Activated CD4-positive, CD25-positive, alpha-beta regulatory T cell treated with anti-CD3 and anti-CD28 coated beads, Interleukin-2, amount 50 U/mL, for 72 hours (primary cell): ENCODE results near the gene BRDT.

Experiments
- DNase-seq: peaks from one replicate; pipeline ENCODE4 v3.0.0; 2021

The BRDT gene

GRCh38 chr1:91949356-91949699, at the start of gene BRDT:
TSS of gene BRDT (plus strand) at chr1:91949401. CDS start at chr1:91962755, 13,354 bp downstream.
- DNase-seq, result no peak

DNA sequence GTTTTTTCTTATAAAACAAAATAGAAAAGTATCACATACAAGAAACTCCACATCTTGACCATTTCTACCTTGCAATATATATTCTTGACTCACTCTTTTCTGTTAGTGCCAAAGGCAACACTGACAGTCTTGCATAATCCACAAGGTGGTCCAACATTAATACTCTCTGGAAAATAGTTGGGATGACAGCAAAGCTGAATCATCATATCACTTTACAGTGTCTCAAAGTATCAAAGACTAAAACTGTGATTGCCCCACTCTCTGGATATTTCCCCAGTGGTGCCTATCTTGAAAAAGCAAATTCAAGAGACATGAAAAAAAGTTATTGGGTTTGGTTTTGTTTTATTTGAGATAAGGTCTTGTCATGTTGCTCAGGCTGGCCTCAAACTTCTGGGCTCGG, 48.6 kb upstream of the BRDT start:
- DNase-seq, result no peak

DNA sequence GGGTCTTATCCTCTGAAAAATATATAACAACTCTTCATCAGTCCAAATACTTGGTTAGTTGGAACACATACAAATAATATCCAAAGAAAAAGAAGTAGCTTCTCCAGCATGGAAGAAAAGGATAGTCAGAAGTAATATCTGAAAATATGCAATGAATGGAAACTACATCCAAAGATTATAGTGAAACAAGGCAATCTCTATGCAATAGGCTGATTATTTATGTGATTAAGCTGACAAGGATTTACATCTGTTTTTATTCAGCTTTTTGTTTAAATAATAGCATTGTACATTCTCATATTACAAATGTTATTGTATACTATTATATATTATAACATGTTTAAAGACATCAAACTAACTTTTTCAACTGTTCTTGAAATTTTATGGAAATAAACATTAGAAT, 48.0 kb upstream of the BRDT start:
- DNase-seq, result no peak

DNA sequence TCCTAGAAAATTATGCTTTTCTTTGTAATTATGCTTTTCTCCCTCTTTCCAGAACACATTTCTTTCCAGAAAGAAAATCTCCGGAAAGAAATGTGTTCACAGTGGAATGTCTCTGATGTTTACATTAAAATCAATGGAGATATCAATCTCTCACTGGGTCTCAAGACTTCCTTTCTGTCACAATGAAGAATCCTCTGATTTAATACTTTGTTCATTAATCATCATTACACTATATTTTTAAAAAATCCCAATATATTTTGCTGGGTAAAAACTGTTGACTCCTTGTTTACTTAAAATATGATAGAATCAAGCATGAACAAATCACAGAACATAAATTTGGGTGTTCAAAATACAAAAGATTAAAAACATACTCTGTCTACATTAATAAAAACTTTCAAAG, 36.9 kb upstream of the BRDT start:
- DNase-seq, result no peak

GRCh38 chr1:91913018-91913417, 36.2 kb upstream of the BRDT start:
- no peak for DNase-seq

- no peak for DNase-seq
These were observed 33.2 kb upstream of the BRDT start for GRCh38 chr1:91916046-91916445.

GRCh38 chr1:91916811-91917460, 32.3 kb upstream of the BRDT start:
- DNase-seq, result no peak

DNA sequence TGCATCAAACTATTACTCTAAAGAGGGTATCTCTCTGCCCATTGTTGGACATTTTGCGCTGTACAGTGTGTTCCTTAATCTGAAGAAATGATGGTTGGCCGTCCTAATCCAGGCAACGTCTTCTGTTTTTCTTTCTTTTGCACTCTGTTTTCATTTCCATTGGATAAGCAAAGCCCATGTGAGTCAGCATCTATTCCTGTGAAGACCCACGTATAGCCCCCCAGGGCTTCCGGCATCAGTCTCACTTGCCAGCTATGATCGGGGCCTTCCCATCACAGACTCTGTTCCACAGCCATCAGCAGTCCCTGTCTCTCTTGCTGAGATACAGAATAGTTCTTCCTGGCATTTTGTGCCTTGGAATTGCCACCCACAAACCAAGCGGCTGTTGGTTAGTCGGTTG, 29.2 kb upstream of the BRDT start:
- no peak for DNase-seq

- DNase-seq, result no peak
These were observed 25.1 kb upstream of the BRDT start for GRCh38 chr1:91924146-91924545.

DNA sequence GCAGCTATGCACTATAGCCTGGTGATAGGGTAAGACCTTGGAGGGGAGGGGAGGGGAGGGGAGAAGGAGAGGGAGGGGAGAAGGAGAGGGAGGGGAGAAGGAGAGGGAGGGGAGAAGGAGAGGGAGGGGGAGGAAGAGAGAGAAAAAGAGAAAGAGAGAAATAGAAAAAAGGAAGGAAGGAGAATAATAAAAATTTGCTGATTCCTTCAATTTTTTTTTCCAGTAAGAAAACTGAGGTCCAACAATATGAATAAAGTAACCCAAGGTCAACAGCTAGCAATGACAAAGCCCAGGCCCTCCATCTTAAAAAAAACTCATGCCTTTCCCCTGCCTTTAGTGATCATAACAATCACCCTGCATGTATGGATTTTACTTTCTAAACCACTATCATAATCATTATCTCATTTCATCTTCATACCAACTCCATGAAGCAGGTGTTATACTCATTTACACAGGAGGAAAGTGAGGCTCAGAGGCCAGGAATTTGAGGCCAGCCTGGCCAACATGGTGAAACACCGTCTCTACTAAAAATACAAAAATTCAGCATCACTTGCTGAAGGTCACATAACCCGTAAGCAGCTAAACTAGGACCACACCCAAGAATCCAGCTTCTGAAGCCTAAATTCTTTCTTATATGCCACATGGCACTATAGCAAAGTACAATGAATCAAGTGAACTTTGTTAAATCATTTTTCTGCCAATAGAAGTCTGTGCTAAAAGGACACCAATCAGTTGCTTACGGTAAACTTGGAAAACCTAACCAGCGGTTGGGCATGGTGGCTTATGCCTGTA, 23.4 kb upstream of the BRDT start:
- no peak for DNase-seq

DNA sequence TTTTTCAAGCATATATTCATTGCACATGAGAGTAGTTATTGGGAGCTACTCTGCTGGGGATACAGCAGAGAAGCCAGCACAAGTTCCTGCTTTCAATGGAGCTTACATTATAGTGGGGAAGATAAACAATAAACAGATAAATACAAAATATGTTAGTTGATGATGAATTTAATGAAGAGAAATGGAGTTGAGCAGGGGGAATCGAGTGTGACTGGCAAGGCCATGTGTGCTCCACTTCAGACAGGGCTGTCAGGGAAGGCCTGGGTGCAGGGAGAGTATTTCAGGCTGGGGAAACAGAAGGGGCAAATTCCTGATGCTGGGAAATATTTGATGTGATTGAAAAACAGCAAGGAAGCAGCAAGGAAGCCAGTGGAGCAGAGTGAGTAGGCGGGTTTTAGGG, 21.2 kb upstream of the BRDT start:
- no peak for DNase-seq

- no peak for DNase-seq
These were observed 20.0 kb upstream of the BRDT start for GRCh38 chr1:91929250-91929649.

- DNase-seq, result no peak
These were observed 11.6 kb upstream of the BRDT start for GRCh38 chr1:91937613-91938012.

- no peak for DNase-seq
These were observed 8.7 kb upstream of the BRDT start for GRCh38 chr1:91940496-91940895.

DNA sequence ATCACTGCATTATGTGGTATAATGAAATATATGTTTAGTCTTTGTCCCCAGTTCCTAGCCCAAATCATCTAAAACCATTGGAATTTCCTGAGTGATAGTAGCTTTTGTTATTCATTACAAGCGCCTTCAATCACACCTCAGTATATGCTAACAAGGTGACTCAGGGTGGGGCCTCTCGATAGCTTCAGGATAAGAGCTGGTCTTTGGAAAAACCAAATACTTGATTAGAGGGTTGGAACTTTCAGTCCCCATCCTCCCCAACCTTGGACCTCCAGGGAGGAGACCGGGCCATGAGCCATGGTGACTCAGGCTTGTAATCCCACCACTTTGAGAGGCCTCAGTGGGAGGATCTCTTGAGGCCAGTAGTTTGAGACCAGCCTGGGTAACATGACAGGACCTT, 5.1 kb upstream of the BRDT start:
- no peak for DNase-seq

DNA sequence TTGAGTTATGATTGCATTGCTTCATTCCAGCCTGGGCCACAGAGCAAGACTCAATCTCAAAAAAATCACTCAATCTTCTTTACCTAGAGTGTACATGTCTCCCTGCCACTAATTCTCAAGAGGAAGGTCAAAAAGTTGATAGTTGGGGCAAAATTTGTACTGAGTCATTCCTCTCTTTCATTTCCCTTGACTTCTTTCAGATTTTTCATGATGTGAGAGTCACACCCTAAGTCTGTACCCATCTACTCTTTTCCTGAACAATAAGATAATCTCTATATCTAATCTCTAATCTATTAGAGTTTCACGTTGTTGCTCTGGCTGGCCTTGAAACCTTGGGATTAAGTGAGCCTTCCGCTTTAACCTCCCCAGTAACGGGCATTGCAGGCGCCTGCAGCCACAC, 1.1 kb upstream of the BRDT start:
- DNase-seq, result no peak

DNA sequence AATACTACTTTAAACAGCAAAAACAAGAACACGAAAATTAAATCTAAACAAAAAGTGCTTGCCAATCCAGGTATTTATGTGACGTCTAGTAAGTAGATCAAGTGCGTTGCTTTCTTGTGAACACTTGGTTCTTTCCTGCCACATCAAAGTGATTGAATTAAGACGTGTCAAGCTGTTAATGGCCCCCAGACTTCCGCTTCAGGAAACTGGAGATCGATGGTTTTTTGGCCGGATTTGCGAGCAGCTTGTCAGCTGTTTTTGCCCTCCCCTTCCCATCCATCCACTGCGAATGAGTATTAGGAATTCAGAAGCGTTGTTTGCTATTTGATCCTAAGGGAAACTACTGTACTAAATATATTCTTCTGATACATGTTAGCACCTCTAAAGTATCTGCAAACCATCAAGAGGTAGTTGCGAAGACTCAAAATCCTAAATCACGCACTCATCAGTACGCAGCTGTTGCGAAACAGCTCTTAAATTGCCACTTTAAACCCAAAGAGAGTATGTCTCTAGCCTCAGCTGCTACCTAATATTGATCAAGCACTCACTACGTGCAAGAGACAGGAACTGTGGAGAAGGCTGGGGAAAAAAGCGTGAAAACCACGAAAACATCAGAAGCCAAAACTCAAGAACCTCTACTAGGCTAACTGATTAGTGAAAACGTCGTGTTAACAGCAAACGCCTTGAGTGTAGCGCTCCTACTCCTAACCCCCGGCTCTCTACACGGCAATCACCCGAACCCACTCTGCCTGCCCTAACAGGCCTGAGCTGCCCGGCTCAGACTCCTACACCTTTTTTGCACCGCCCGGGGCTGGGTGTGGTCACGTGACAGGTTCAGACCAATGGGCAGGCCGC, 473 bp upstream of the BRDT start:
- no peak for DNase-seq

DNA sequence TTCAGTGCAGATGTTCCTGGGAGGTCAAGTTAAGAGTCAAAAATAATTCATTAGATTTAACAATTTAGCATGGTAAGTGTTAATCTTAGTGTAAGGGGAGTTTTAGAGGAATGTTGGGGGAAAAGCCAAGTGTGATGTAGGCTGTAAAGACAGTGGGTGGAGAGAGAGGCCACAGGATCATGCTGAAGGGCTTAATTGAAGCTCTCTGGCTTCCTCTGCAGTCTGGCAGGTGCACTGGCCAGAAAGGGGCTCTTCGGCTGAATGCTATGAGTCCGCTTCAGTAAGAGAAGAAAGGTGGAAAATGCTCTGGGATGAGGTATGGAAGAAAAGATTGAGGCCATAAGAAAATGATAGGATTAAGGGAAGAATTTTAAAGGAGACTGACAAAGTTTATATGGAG, 3.0 kb downstream of the BRDT start:
- DNase-seq, result no peak

DNA sequence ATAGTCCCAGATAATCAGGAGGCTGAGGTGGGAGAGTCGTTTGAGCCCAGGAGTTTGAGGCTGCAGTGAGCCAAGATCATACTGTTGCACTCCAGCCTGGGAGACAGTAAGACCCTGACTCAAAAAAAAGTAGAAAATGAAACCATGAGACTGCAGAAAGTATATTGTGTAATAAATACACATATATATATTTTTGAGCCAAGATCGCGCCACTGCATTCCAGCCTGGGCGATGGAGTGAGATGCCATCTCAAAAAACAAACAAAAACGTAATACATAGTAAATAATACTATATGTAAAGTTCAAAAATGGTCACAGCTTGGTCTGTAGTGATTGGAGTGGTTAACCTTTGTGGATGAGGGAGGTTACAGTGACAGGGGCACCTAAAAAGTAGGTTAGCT, 9.7 kb downstream of the BRDT start:
- DNase-seq, result no peak

DNA sequence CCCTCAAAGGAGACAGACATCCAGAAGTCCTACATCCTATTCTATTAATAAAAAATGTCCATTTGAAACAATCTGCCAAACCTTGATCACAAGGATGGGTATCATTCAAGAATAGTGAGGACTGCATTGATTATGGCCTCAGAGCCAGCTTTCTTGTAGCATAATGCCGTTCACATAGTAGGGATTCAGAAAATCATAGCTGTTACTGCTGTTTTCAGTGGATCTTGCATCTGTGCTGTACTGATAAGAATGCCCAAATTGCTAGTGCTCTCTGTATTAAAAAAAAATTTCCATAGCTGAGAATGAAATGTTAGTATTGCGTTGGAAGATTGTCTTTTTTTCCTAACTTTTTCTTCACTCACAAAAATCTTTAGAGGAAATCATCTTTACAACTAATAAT, 19.1 kb downstream of the BRDT start:
- no peak for DNase-seq

DNA sequence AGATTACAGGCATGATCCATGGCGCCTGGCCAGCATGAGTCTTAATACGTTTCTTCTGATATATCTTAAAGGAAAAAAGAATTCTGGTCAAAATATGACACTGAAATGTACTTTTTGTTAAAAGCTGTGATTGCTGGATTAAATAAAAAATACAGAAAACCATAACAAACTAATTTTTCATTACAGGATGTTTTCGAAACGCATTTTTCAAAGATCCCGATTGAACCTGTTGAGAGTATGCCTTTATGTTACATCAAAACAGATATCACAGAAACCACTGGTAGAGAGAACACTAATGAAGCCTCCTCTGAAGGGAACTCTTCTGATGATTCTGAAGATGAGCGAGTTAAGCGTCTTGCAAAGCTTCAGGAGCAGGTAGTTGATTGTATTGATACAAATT, 30.2 kb downstream of the BRDT start:
- no peak for DNase-seq

GRCh38 chr1:91980663-91981062, 31.5 kb downstream of the BRDT start:
- no peak for DNase-seq

- no peak for DNase-seq
These were observed 32.9 kb downstream of the BRDT start for GRCh38 chr1:91981996-91982609.

GRCh38 chr1:91993256-91993655, 44.1 kb downstream of the BRDT start:
- no peak for DNase-seq
